Measurements from ENCODE around the gene SLC18A2.

Gene SLC18A2

GRCh38 chr10:117237401-117237991, 3.4 kb upstream of the SLC18A2 start:
- no peak for DNase-seq (ENCODE audit: low read depth)

- DNase-seq (ENCODE audit: low read depth): no peak
Measured at GRCh38 chr10:117239051-117239450, 1.9 kb upstream of the SLC18A2 start.

GRCh38 chr10:117239721-117240620, 943 bp upstream of the SLC18A2 start:
- no peak for DNase-seq (ENCODE audit: low read depth)

- DNase-seq (ENCODE audit: low read depth): peak; percentile 9
Measured at GRCh38 chr10:117241541-117242462, 888 bp downstream of the SLC18A2 start.

- DNase-seq (ENCODE audit: low read depth): no peak
Measured at GRCh38 chr10:117242463-117242832, 1.5 kb downstream of the SLC18A2 start.

- peak; percentile 19 for DNase-seq (ENCODE audit: low read depth)
Measured at GRCh38 chr10:117246997-117247671, 6.2 kb downstream of the SLC18A2 start.

GRCh38 chr10:117248750-117249465, 8.0 kb downstream of the SLC18A2 start:
- peak; percentile 7 for DNase-seq (ENCODE audit: low read depth)

- no peak for DNase-seq (ENCODE audit: low read depth)
Measured at GRCh38 chr10:117249493-117250093, 8.7 kb downstream of the SLC18A2 start.

- no peak for DNase-seq (ENCODE audit: low read depth)
Measured at GRCh38 chr10:117250411-117250810, 9.5 kb downstream of the SLC18A2 start.

- DNase-seq (ENCODE audit: low read depth): no peak
Measured at GRCh38 chr10:117253908-117254307, 13.0 kb downstream of the SLC18A2 start.

GRCh38 chr10:117254338-117254737, 13.4 kb downstream of the SLC18A2 start:
- DNase-seq (ENCODE audit: low read depth): no peak

- no peak for DNase-seq (ENCODE audit: low read depth)
Measured at GRCh38 chr10:117254774-117255735, 14.1 kb downstream of the SLC18A2 start.

- no peak for DNase-seq (ENCODE audit: low read depth)
Measured at GRCh38 chr10:117255835-117256460, 15.0 kb downstream of the SLC18A2 start.

GRCh38 chr10:117256910-117257309, 16.0 kb downstream of the SLC18A2 start:
- DNase-seq (ENCODE audit: low read depth): no peak

- DNase-seq (ENCODE audit: low read depth): no peak
Measured at GRCh38 chr10:117257721-117258120, 16.8 kb downstream of the SLC18A2 start.

- DNase-seq (ENCODE audit: low read depth): no peak
Measured at GRCh38 chr10:117259279-117259678, 18.4 kb downstream of the SLC18A2 start.

GRCh38 chr10:117260084-117260483, 19.2 kb downstream of the SLC18A2 start:
- no peak for DNase-seq (ENCODE audit: low read depth)

GRCh38 chr10:117261501-117261900, 20.6 kb downstream of the SLC18A2 start:
- DNase-seq (ENCODE audit: low read depth): no peak

- no peak for DNase-seq (ENCODE audit: low read depth)
Measured at GRCh38 chr10:117262291-117262902, 21.5 kb downstream of the SLC18A2 start.
